ENCODE results near the gene ACOT11. TPM values are rescaled to one million over a fixed set of nuclear protein-coding genes. Genes with fewer than 3 reads are reported as not detected.

ACOT11 gene
- polyA plus RNA-seq, 1 of the 3 experiments (the other 2 are of a cell fraction) = 6.9 TPM

DNA sequence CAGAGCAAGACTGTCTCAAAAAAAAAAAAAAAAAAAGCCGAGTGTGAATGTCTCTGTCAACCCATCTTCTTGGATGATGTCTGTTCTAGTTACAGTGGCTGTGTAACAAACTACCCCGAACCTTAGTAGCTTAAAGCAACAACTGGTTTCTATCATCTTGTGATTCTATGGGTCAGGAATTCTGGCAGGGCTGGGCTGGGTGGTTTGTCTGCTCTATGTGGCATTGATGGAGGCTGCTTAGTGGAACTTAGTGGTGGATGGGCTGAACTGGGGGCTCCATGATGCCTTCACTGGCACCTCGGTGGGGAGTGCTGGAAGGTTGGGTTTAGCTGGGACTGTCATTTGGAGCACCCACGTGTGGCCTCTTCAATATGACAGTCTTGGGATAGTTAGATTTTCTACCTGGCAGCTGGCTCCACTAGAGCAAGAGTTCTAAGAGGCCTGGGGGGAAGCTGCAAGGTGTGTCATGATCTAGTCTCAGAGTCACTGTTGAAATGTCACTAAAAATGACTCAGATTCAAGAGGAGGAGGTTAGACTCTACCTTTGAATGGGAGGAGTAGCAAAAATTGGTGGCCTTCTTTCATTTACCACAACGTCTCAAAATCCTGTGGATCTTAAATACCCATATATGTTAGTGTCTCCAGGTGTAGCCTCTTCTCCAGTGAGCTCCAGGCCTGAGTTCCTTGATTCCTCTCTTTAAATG is 18.6 kb downstream of the ACOT11 start:
- POLR2A ChIA-PET = interaction anchor here (1.6 kb wide), 1 partner anchor 18 kb away, joined by 3 read pairs; the partner anchor contains the start of gene ACOT11
- WGBS (ENCODE audit: low lambda C conversion rate) = 87% methylated on average over 4 of the region's 5 CpGs
- no peaks in the 10 kb centered on the region for H3K9me2 ChIP-seq
- no peaks in the 10 kb centered on the region for H3K79me2 ChIP-seq (ENCODE audit: insufficient read depth)
- no peak overlapping the region for H3K9ac ChIP-seq
- no peak for TF ChIP-seq NFIC (IDR thresholded peaks at IDR 0.05; ENCODE audit: borderline replicate concordance)
- no peak for TF ChIP-seq ELF1 (IDR thresholded peaks at IDR 0.05)
- no peak for TF ChIP-seq POLR2AphosphoS5 (IDR thresholded peaks at IDR 0.05; ENCODE audit: low read depth, low read length)
- no peak for TF ChIP-seq MEF2A (IDR thresholded peaks at IDR 0.05; ENCODE audit: borderline replicate concordance, low read depth)
- no peak for TF ChIP-seq RAD21 (IDR thresholded peaks at IDR 0.05; ENCODE audit: low read length)
- no peak for TF ChIP-seq EZH2phosphoT487 (IDR thresholded peaks at IDR 0.05; ENCODE audit: borderline replicate concordance, low read depth)
- TF ChIP-seq, protein P1, sequence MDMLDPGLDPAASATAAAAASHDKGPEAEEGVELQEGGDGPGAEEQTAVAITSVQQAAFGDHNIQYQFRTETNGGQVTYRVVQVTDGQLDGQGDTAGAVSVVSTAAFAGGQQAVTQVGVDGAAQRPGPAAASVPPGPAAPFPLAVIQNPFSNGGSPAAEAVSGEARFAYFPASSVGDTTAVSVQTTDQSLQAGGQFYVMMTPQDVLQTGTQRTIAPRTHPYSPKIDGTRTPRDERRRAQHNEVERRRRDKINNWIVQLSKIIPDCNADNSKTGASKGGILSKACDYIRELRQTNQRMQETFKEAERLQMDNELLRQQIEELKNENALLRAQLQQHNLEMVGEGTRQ (IDR thresholded peaks at IDR 0.05; ENCODE audit: borderline replicate concordance, low read depth, low read length) = no peak
- no peak for TF ChIP-seq GABPA (IDR thresholded peaks at IDR 0.05; ENCODE audit: low read depth)
- no peak for TF ChIP-seq EP300 (IDR thresholded peaks at IDR 0.05; ENCODE audit: borderline replicate concordance in 1 of 2, low read depth in 1 of 2, low read length in 1 of 2)
- TF ChIP-seq GATA2 (CRISPR knock-in tag; IDR thresholded peaks at IDR 0.05) = no peak
- TF ChIP-seq, protein P2, sequence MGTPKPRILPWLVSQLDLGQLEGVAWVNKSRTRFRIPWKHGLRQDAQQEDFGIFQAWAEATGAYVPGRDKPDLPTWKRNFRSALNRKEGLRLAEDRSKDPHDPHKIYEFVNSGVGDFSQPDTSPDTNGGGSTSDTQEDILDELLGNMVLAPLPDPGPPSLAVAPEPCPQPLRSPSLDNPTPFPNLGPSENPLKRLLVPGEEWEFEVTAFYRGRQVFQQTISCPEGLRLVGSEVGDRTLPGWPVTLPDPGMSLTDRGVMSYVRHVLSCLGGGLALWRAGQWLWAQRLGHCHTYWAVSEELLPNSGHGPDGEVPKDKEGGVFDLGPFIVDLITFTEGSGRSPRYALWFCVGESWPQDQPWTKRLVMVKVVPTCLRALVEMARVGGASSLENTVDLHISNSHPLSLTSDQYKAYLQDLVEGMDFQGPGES (IDR thresholded peaks at IDR 0.05; ENCODE audit: low read depth, low read length) = no peak
- H4K20me1 ChIP-seq (ENCODE audit: insufficient read depth) = no peaks in the 10 kb centered on the region
- no peak for DNase-seq
- H3K4me2 ChIP-seq = no peak overlapping the region
- no peak overlapping the region for H3K27ac ChIP-seq (ENCODE audit: low read depth in 2 of 2, low read length in 1 of 2)
- CTCF ChIA-PET = interaction anchor here (0.9 to 1.7 kb wide), 2 partner anchors 9 to 24 kb away, joined by 3 read pairs; no protein-coding TSS in a partner anchor
- no peaks in the 10 kb centered on the region for H3F3A ChIP-seq (replicated peaks; ENCODE audit: insufficient read depth)
- no peaks in the 10 kb centered on the region for H3K9me3 ChIP-seq
- no peaks in the 10 kb centered on the region for H3K27me3 ChIP-seq (ENCODE audit: insufficient read depth)
- H3K4me1 ChIP-seq (ENCODE audit: control insufficient read depth in 1 of 2, insufficient read depth in 2 of 2, low read depth in 1 of 2, low read length in 1 of 2) = peaks cover 8 to 17% of the 10 kb centered on the region in 2 experiments; a peak in 2 of 4 replicates
- H3K36me3 ChIP-seq (replicated peaks in 1 of 2; ENCODE audit: control insufficient read depth in 1 of 2, insufficient read depth in 2 of 2, low read length in 1 of 2) = no peaks in the 10 kb centered on the region
- H2AFZ ChIP-seq (ENCODE audit: low read depth) = no peak overlapping the region
- H3K4me3 ChIP-seq (ENCODE audit: low read depth in 2 of 2, low read length in 1 of 2) = no peak overlapping the region

DNA sequence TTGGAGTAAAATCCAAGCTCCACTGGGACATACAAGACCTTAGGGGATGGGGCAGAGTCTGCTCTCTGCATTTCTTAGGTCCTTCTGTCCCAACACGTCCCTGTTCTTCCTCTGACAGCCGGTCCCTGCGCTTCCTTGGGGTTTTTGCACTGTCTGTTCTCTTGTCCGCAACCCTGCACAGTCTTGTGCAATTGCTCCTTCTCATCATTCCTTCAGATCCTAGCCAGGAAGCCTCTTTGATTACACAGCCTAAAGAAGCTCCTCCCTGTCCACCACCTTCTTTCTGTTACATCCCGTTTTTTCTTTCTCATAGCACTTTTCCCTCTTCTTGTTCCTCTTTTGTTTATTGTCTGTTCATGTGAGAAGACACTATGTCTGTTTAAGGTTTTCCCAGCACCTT is 19.9 kb downstream of the ACOT11 start:
- Histone ChIP-seq H3K9me2 (no peaks in the 10 kb centered on the region), H3K4me2 (no peak overlapping the region), H3K36me3 (replicated peaks in 1 of 2; ENCODE audit: control insufficient read depth in 1 of 2, insufficient read depth in 2 of 2, low read length in 1 of 2) (no peaks in the 10 kb centered on the region), H2AFZ (ENCODE audit: low read depth) (no peak overlapping the region), H3K9ac (no peak overlapping the region), H3K4me3 (ENCODE audit: low read depth in 2 of 2, low read length in 1 of 2) (no peak overlapping the region), H3F3A (replicated peaks; ENCODE audit: insufficient read depth) (no peaks in the 10 kb centered on the region), H3K79me2 (ENCODE audit: insufficient read depth) (no peaks in the 10 kb centered on the region), H3K4me1 (ENCODE audit: control insufficient read depth in 1 of 2, insufficient read depth in 2 of 2, low read depth in 1 of 2, low read length in 1 of 2) (peaks cover 14 to 27% of the 10 kb centered on the region in 2 experiments; a peak in 2 of 4 replicates), H3K27me3 (ENCODE audit: insufficient read depth) (no peaks in the 10 kb centered on the region), H3K9me3 (no peaks in the 10 kb centered on the region), H4K20me1 (ENCODE audit: insufficient read depth) (no peaks in the 10 kb centered on the region), H3K27ac (ENCODE audit: low read depth in 2 of 2, low read length in 1 of 2) (no peak overlapping the region)
- 79% methylated on average over 5 of the region's 5 CpGs for WGBS (ENCODE audit: low lambda C conversion rate)
- DNase-seq = no peak
- POLR2A ChIA-PET = no interaction called here
- CTCF ChIA-PET = interaction anchor here (1.5 kb wide), 1 partner anchor 66 kb away, joined by 3 read pairs; no protein-coding TSS in a partner anchor
- TF ChIP-seq, protein P1 (IDR thresholded peaks at IDR 0.05; ENCODE audit: borderline replicate concordance, low read depth, low read length) = no peak
- TF ChIP-seq EZH2phosphoT487 (IDR thresholded peaks at IDR 0.05; ENCODE audit: borderline replicate concordance, low read depth) (no peak), YY1 (IDR thresholded peaks at IDR 0.05; ENCODE audit: low read depth) (no peak), TEAD4 (IDR thresholded peaks at IDR 0.05; ENCODE audit: borderline replicate concordance, insufficient read depth) (no peak)
- TF ChIP-seq, protein P3, sequence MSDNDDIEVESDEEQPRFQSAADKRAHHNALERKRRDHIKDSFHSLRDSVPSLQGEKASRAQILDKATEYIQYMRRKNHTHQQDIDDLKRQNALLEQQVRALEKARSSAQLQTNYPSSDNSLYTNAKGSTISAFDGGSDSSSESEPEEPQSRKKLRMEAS (IDR thresholded peaks at IDR 0.05; ENCODE audit: low read depth) = no peak
- TF ChIP-seq, protein P4, sequence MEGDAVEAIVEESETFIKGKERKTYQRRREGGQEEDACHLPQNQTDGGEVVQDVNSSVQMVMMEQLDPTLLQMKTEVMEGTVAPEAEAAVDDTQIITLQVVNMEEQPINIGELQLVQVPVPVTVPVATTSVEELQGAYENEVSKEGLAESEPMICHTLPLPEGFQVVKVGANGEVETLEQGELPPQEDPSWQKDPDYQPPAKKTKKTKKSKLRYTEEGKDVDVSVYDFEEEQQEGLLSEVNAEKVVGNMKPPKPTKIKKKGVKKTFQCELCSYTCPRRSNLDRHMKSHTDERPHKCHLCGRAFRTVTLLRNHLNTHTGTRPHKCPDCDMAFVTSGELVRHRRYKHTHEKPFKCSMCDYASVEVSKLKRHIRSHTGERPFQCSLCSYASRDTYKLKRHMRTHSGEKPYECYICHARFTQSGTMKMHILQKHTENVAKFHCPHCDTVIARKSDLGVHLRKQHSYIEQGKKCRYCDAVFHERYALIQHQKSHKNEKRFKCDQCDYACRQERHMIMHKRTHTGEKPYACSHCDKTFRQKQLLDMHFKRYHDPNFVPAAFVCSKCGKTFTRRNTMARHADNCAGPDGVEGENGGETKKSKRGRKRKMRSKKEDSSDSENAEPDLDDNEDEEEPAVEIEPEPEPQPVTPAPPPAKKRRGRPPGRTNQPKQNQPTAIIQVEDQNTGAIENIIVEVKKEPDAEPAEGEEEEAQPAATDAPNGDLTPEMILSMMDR (IDR thresholded peaks at IDR 0.05) = no peak
- TF ChIP-seq, protein P5, sequence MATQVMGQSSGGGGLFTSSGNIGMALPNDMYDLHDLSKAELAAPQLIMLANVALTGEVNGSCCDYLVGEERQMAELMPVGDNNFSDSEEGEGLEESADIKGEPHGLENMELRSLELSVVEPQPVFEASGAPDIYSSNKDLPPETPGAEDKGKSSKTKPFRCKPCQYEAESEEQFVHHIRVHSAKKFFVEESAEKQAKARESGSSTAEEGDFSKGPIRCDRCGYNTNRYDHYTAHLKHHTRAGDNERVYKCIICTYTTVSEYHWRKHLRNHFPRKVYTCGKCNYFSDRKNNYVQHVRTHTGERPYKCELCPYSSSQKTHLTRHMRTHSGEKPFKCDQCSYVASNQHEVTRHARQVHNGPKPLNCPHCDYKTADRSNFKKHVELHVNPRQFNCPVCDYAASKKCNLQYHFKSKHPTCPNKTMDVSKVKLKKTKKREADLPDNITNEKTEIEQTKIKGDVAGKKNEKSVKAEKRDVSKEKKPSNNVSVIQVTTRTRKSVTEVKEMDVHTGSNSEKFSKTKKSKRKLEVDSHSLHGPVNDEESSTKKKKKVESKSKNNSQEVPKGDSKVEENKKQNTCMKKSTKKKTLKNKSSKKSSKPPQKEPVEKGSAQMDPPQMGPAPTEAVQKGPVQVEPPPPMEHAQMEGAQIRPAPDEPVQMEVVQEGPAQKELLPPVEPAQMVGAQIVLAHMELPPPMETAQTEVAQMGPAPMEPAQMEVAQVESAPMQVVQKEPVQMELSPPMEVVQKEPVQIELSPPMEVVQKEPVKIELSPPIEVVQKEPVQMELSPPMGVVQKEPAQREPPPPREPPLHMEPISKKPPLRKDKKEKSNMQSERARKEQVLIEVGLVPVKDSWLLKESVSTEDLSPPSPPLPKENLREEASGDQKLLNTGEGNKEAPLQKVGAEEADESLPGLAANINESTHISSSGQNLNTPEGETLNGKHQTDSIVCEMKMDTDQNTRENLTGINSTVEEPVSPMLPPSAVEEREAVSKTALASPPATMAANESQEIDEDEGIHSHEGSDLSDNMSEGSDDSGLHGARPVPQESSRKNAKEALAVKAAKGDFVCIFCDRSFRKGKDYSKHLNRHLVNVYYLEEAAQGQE (IDR thresholded peaks at IDR 0.05; ENCODE audit: low read depth, low read length) = no peak
